Brain microvascular endothelial cell (primary cell): Measurements from ENCODE around the gene PHACTR2.
"Not testable (repeated sequence)": the region's sequence is repeated elsewhere in the genome, so short reads cannot be mapped to it uniquely, and the experiment has no call there.

ENCODE experiments used
- DNase-seq: peaks from one replicate; pipeline ENCODE4 v3.0.0-alpha.2; 2020
- H3K27ac ChIP-seq: fragments of 250-450 bp; sonication (Bioruptor Pico); 2 replicates; pipeline ENCODE4 v1.5.1; 2020; ENCODE audit warnings: mild to moderate bottlenecking, moderate library complexity
- H3K27me3 ChIP-seq: fragments of 250-450 bp; sonication (Bioruptor Pico); replicated peaks from 2 replicates; pipeline ENCODE4 v1.5.1; 2020; ENCODE audit warnings: mild to moderate bottlenecking
- H3K36me3 ChIP-seq: fragments of 250-450 bp; sonication (Bioruptor Pico); replicated peaks from 2 replicates; pipeline ENCODE4 v1.5.1; 2020; ENCODE audit warnings: mild to moderate bottlenecking
- H3K4me3 ChIP-seq: 2 replicates; pipeline ENCODE4 v1.5.1; 2011; ENCODE audit warnings: low read depth, mild to moderate bottlenecking, control low read depth, low read length, moderate library complexity
- in situ Hi-C: cut with HindIII; loops from 2 replicates; pipeline ENCODE4 v1.10.0; 2017; ENCODE audit warnings: low sequenced_read_pairs, low pct_ligation_motif_present
- TF ChIP-seq, protein P1 (sequence below): IDR thresholded peaks from 2 replicates; pipeline ENCODE4 v1.5.1; 2011; ENCODE audit warnings: low read depth, mild to moderate bottlenecking, moderate library complexity, low read length, control low read depth, inconsistent platforms; ENCODE audit errors: missing control alignments

PHACTR2 gene

GRCh38 chr6:143734641-143735063 lies 56.9 kb downstream of the PHACTR2 start:
- TF ChIP-seq, protein P1, sequence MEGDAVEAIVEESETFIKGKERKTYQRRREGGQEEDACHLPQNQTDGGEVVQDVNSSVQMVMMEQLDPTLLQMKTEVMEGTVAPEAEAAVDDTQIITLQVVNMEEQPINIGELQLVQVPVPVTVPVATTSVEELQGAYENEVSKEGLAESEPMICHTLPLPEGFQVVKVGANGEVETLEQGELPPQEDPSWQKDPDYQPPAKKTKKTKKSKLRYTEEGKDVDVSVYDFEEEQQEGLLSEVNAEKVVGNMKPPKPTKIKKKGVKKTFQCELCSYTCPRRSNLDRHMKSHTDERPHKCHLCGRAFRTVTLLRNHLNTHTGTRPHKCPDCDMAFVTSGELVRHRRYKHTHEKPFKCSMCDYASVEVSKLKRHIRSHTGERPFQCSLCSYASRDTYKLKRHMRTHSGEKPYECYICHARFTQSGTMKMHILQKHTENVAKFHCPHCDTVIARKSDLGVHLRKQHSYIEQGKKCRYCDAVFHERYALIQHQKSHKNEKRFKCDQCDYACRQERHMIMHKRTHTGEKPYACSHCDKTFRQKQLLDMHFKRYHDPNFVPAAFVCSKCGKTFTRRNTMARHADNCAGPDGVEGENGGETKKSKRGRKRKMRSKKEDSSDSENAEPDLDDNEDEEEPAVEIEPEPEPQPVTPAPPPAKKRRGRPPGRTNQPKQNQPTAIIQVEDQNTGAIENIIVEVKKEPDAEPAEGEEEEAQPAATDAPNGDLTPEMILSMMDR, result no peak
- H3K27me3 ChIP-seq, result no peaks in the 10 kb centered on the region
- no peak overlapping the region for H3K27ac ChIP-seq
- no peak overlapping the region for H3K4me3 ChIP-seq
- DNase-seq, result no peak
- in situ Hi-C loops, result no loop called here
- no peaks in the 10 kb centered on the region for H3K36me3 ChIP-seq

DNA sequence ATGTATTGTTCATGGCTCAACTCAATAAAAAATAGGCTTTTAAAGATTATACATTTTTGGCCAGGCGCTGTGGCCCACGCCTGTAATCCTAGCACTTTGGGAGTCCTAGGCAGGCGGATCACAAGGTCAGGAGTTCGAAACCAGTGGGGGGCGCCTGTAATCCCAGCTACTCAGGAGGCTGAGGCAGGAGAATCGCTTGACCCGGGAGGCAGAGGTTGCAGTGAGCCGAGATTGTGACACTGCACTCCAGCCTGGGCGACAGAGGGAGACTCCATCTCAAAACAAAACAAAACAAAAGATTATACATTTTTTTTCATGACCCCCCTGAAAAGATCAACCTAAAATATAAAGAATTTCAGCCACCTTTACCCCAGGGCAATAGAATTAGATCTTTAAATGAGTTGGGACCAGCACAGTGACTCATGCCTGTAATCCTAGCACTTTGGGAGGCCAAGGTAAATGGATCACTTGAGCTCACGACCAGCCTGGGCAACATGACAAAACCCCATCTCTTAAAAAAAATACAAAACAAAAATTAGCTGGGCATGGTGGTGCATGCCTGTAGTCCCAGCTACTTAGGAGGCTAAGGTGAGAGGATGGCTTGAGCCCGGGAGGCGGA lies 60.4 kb downstream of the PHACTR2 start:
- H3K27ac ChIP-seq, in situ Hi-C loops, DNase-seq, H3K4me3 ChIP-seq, H3K27me3 ChIP-seq, H3K36me3 ChIP-seq: not testable (repeated sequence)

- Histone ChIP-seq H3K27me3 (no peaks in the 10 kb centered on the region), H3K4me3 (no peak overlapping the region), H3K36me3 (no peaks in the 10 kb centered on the region), H3K27ac (no peak overlapping the region)
- TF ChIP-seq, protein P1, result no peak
- no peak for DNase-seq
- in situ Hi-C loops, result no loop called here
Observed at GRCh38 chr6:143739341-143739851, 61.6 kb downstream of the PHACTR2 start.

DNA sequence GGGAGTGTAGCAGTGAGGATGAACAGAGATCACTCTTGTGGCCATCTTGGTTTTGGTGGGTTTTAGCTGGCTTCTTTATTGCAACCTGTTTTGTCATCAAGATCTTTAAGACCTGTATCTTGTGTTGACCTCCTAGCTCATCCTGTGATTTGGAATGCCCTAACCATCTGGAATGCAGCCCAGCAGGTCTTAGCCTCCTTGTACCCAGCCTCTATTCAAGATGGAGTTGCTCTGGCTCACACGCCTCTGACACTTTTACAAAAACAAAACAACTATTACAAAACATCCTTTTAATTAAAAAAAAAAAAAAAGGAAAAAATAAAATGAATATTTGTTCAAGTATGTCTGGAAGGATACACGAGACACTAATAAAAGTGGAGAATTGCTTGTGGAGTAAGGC lies 62.4 kb downstream of the PHACTR2 start:
- in situ Hi-C loops, result no loop called here
- Histone ChIP-seq H3K27me3 (no peaks in the 10 kb centered on the region), H3K27ac (no peak overlapping the region), H3K36me3 (no peaks in the 10 kb centered on the region), H3K4me3 (no peak overlapping the region)
- DNase-seq, result no peak
- TF ChIP-seq, protein P1, result no peak

DNA sequence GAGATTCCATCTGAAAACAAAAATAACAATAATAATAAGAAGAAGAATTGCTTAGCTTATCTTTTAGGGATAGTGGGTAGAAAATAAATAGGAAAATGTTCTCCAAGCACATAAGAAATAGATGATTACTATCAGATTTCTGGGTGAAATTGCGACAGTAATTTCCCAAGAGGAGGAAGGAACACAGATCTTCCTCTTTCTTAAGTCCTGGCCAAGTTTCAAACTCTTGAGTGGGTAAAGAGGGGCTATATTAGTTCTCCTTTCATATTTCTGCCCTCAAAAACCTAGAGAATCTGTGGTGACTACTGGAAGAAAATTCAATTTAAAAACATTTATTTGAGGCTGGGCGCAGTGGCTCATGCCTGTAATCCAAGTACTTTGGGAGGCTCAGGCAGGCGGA lies 63.7 kb downstream of the PHACTR2 start:
- H3K4me3 ChIP-seq, result no peak overlapping the region
- TF ChIP-seq, protein P1, result no peak
- no peak overlapping the region for H3K27ac ChIP-seq
- no peak for DNase-seq
- H3K36me3 ChIP-seq, result no peaks in the 10 kb centered on the region
- no peaks in the 10 kb centered on the region for H3K27me3 ChIP-seq
- in situ Hi-C loops, result no loop called here

- TF ChIP-seq, protein P1, result no peak
- H3K36me3 ChIP-seq, result no peaks in the 10 kb centered on the region
- H3K4me3 ChIP-seq, result no peak overlapping the region
- no peak overlapping the region for H3K27ac ChIP-seq
- in situ Hi-C loops, result no loop called here
- H3K27me3 ChIP-seq, result no peaks in the 10 kb centered on the region
- no peak for DNase-seq
Observed at GRCh38 chr6:143742070-143742954, 64.5 kb downstream of the PHACTR2 start.
